GM13977 (cell line): Measurements from ENCODE around the gene MGLL.

Experiments used
- DNase-seq: peaks from one replicate; pipeline ENCODE4 v3.0.0; 2012; ENCODE audit warnings: low spot score
- CTCF ChIP-seq: IDR thresholded peaks from 2 replicates; pipeline ENCODE4 v1.5.1; 2012; ENCODE audit warnings: mild to moderate bottlenecking, control low read depth; ENCODE audit not compliant: insufficient read depth; ENCODE audit errors: extremely low read depth, missing control alignments
- in situ Hi-C: fragments of 300-500 bp; cut with MboI; formaldehyde crosslinking; loops from one replicate; pipeline ENCODE4 v1.12.0; 2022; ENCODE audit warnings: low sequenced_read_pairs, low pct_unique_long_range_greater_than_20kb, mixed read lengths, inconsistent platforms; ENCODE audit not compliant: unreplicated experiment

The MGLL gene

GRCh38 chr3:127744875-127745274, 77.4 kb downstream of the MGLL start:
- in situ Hi-C loops: no loop called here
- TF ChIP-seq CTCF: no peak
- DNase-seq: no peak

GRCh38 chr3:127744253-127744815, 78.0 kb downstream of the MGLL start:
- in situ Hi-C loops: no loop called here
- no peak for TF ChIP-seq CTCF
- DNase-seq: no peak

GRCh38 chr3:127743351-127744252, 78.7 kb downstream of the MGLL start:
- no peak for TF ChIP-seq CTCF
- DNase-seq: no peak
- in situ Hi-C loops: no loop called here

GRCh38 chr3:127742580-127742979, 79.7 kb downstream of the MGLL start:
- in situ Hi-C loops: no loop called here
- no peak for DNase-seq
- TF ChIP-seq CTCF: no peak

- TF ChIP-seq CTCF: no peak
- in situ Hi-C loops: no loop called here
- no peak for DNase-seq
These were observed 80.6 kb downstream of the MGLL start for GRCh38 chr3:127741690-127742089.

GRCh38 chr3:127741246-127741645, 81.1 kb downstream of the MGLL start:
- no peak for TF ChIP-seq CTCF
- in situ Hi-C loops: no loop called here
- DNase-seq: no peak
